Ishikawa (cell line): ENCODE results near the gene FBXO8.

Source experiments
- EP300 ChIP-seq: IDR thresholded peaks from 2 replicates; pipeline ENCODE4 v1.6.1; 2012; ENCODE audit warnings: borderline replicate concordance
- YY1 ChIP-seq: IDR thresholded peaks from 2 replicates; pipeline ENCODE4 v1.6.1; 2012; ENCODE audit warnings: low read depth
- TF ChIP-seq, protein P1 (sequence below): IDR thresholded peaks from 2 replicates; pipeline ENCODE4 v1.6.1; 2012
- TF ChIP-seq, protein P2 (sequence below): IDR thresholded peaks from 2 replicates; pipeline ENCODE4 v1.6.1; 2012; ENCODE audit warnings: low read depth, mild to moderate bottlenecking
- TF ChIP-seq, protein P3 (sequence below): IDR thresholded peaks from 2 replicates; pipeline ENCODE4 v1.6.1; 2012

DNA sequence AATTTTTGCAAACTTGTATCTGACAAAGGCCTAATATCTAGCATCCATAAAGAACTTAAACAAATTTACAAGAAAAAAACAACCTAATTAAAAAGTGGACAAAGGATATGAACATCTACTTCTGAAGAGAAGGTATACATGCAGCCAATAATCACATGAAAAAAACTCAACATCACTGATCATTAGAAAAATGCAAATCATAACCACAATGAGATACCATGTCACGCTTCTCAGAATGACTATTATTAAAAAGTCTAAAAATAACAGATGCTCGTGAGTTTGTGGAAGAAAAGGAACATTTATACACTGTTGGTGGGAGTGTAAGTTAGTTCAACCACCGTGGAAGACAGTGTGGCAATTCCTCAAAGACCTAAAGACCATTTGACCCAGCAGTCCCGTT lies 24.2 kb upstream of the FBXO8 start:
- TF ChIP-seq, protein P1, sequence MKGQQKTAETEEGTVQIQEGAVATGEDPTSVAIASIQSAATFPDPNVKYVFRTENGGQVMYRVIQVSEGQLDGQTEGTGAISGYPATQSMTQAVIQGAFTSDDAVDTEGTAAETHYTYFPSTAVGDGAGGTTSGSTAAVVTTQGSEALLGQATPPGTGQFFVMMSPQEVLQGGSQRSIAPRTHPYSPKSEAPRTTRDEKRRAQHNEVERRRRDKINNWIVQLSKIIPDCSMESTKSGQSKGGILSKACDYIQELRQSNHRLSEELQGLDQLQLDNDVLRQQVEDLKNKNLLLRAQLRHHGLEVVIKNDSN: no peak
- TF ChIP-seq, protein P2, sequence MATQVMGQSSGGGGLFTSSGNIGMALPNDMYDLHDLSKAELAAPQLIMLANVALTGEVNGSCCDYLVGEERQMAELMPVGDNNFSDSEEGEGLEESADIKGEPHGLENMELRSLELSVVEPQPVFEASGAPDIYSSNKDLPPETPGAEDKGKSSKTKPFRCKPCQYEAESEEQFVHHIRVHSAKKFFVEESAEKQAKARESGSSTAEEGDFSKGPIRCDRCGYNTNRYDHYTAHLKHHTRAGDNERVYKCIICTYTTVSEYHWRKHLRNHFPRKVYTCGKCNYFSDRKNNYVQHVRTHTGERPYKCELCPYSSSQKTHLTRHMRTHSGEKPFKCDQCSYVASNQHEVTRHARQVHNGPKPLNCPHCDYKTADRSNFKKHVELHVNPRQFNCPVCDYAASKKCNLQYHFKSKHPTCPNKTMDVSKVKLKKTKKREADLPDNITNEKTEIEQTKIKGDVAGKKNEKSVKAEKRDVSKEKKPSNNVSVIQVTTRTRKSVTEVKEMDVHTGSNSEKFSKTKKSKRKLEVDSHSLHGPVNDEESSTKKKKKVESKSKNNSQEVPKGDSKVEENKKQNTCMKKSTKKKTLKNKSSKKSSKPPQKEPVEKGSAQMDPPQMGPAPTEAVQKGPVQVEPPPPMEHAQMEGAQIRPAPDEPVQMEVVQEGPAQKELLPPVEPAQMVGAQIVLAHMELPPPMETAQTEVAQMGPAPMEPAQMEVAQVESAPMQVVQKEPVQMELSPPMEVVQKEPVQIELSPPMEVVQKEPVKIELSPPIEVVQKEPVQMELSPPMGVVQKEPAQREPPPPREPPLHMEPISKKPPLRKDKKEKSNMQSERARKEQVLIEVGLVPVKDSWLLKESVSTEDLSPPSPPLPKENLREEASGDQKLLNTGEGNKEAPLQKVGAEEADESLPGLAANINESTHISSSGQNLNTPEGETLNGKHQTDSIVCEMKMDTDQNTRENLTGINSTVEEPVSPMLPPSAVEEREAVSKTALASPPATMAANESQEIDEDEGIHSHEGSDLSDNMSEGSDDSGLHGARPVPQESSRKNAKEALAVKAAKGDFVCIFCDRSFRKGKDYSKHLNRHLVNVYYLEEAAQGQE: no peak
- TF ChIP-seq EP300: no peak
- TF ChIP-seq YY1: no peak
- TF ChIP-seq, protein P3, sequence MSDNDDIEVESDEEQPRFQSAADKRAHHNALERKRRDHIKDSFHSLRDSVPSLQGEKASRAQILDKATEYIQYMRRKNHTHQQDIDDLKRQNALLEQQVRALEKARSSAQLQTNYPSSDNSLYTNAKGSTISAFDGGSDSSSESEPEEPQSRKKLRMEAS: no peak
